Adrenal gland (tissue), 12 donors: ENCODE results near the gene GTF2IRD1. TPM values are rescaled to one million over a fixed set of nuclear protein-coding genes. Genes with fewer than 3 reads are reported as not detected.
"Not testable (repeated sequence)": the region's sequence is repeated elsewhere in the genome, so short reads cannot be mapped to it uniquely, and the experiment has no call there.

Experiments used
- DNase-seq, 7 donors: peaks; one replicate each; pipeline ENCODE4 v3.0.0-alpha.2; 2019 to 2020
- H3K27ac ChIP-seq, 5 donors: fragments of 200-600 bp; sonication (generic) in 4 of 5; 1 replicate in 3 of 5; 2 replicates in 2 of 5; pipeline versions ENCODE4 v1.5.1 to v1.8.0; 2016 to 2020; ENCODE audit warnings: mild to moderate bottlenecking in 1 of 5
- H3K27me3 ChIP-seq: fragments of 200-600 bp; 2 replicates; pipeline ENCODE4 v1.8.0; 2021
- H3K36me3 ChIP-seq, 2 donors: fragments of 200-600 bp; replicated peaks in 1 of 2; 1 replicate in 1 of 2; 2 replicates in 1 of 2; pipeline versions ENCODE4 v1.5.1 to v1.8.0; 2018 to 2022
- H3K4me1 ChIP-seq, 2 donors: fragments of 200-600 bp; replicated peaks in 1 of 2; 1 replicate in 1 of 2; 2 replicates in 1 of 2; pipeline versions ENCODE4 v1.5.1 to v1.8.0; 2018 to 2021
- H3K4me3 ChIP-seq, 4 donors: fragments of 200-600 bp; sonication (generic) in 3 of 4; one replicate each; pipeline ENCODE4 v1.5.1; 2016 to 2018
- H3K9me3 ChIP-seq, 3 donors: fragments of 200-600 bp; sonication (generic) in 1 of 3; replicated peaks in 1 of 3; 1 replicate in 2 of 3; 2 replicates in 1 of 3; pipeline versions ENCODE4 v1.5.1 to v1.8.0; 2016 to 2021
- POLR2A ChIP-seq, 2 donors: fragments of 450-650 bp; IDR thresholded peaks; one replicate each; pipeline ENCODE4 v1.6.1; 2017; ENCODE audit warnings: antibody characterized with exemption in 2 of 2, mild to moderate bottlenecking in 2 of 2, moderate library complexity in 1 of 2
- WGBS, 4 donors: extraction: QIAGEN DNeasy Blood & Tissue Kit in 2 of 4; methylation state at CpG; one replicate each; pipeline versions ENCODE4 v1.1.5 to v1.1.7; 2013 to 2017; 5-methylcytosine and 5-hydroxymethylcytosine counted together
- intact Hi-C, 2 donors: fragments of 100-400 bp; cut with DNase I; formaldehyde crosslinking; loops; one replicate each; pipeline versions ENCODE4 v1.14.1 to v1.15.0; 2022 to 2023
- polyA plus RNA-seq, 3 donors: library from polyadenylated mRNA; stranded (reverse); fragments of 200-250 nt in 2 of 3; fragments of 350-450 nt in 1 of 3; fragmentation: Illumina TruSeq in 1 of 3; extraction: RNeasy Lipid Tissue Mini Kit (QIAGEN cat#74804) in 1 of 3; gene quantifications; one replicate each; pipeline ENCODE4 v1.2.3, GENCODE V29; 2013 to 2014
- small RNA-seq, 2 donors: library from RNA; depleted of rRNA; stranded (forward); fragments of <200 nt; gene quantifications; one replicate each; pipeline ENCODE3, GENCODE V24; 2016
- total RNA-seq, 9 donors: library from RNA; depleted of rRNA in 4 of 9; stranded (reverse); fragments of >200 nt in 4 of 9; fragments of 120-200 nt in 1 of 9; fragmentation: NEBNext Ultra II Directional in 1 of 9; extraction: Animal tissue kit (Norgen Biotek cat#: 25700) in 1 of 9; gene quantifications; one replicate each; pipeline versions ENCODE4 v1.1.0 to v1.2.4, GENCODE V29; 2013 to 2023
- donor health status: healthy with polysubstance abuse.
- donor health status: Bipolar disorder and iron deficiency.
- donor health status: DM: yes; HTN: yes; CAD: no.
- donor health status: DM: no; HTN: no; CAD: no.
- donor health status: DM: no; HTN: no; CAD: no.
- donor health status: DM: yes; HTN: yes; CAD: no.

GTF2IRD1 gene
- total and polyA plus RNA-seq, 12 donors, result 7.4 to 41.3 (median 25.2) TPM

DNA sequence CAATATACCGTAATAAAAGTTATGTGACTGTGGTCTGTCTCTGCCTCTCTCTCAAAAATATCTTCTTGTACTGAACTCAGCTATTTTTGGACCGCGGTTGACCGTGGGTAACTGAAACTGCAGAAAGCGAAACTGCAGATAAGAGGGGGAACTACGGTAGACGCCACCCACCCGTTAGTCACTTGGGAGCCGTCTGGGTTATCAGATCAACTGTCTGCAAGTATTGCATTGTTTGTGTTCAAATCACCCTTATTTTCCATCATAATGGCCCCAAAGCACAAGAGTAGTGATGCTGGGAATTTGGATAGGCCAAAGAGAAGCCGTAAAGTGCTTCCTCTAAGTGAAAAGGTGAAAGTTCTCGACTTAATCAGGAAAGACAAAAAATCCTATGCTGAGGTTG is 196.3 kb downstream of the GTF2IRD1 start:
- H3K9me3 ChIP-seq, H3K27me3 ChIP-seq, H3K4me1 ChIP-seq, intact Hi-C loops, H3K36me3 ChIP-seq: not testable (repeated sequence)
- WGBS, 4 donors, result 2 to 5% (median 3%) methylated on average over 9 to 10 of the region's 11 CpGs
- TF ChIP-seq POLR2A (IDR thresholded peaks at IDR 0.05), result peak in 1 of 2 donors; percentile 28
- peak; percentile 48 to 78 (median 69) for DNase-seq
- H3K27ac ChIP-seq, result peak overlapping the region in 2 of 5 donors; percentile 43 to 60
- peak overlapping the region in 1 of 4 donors; percentile 20 for H3K4me3 ChIP-seq

- 53 to 59% (median 56%) methylated on average over 6 to 7 of the region's 9 CpGs for WGBS, 4 donors
- H3K27ac ChIP-seq, result peak overlapping the region in 2 of 5 donors; percentile 43 to 60
- intact Hi-C loops, H3K36me3 ChIP-seq, H3K27me3 ChIP-seq, H3K9me3 ChIP-seq, DNase-seq: not testable (repeated sequence)
- H3K4me1 ChIP-seq, result peaks cover under 1 to 12% of the 10 kb centered on the region in 2 donors
- peak overlapping the region in 1 of 4 donors; percentile 20 for H3K4me3 ChIP-seq
Measured at GRCh38 chr7:74650493-74651132, 196.9 kb downstream of the GTF2IRD1 start.

GRCh38 chr7:74651133-74651504 is 197.4 kb downstream of the GTF2IRD1 start:
- H3K27ac ChIP-seq, intact Hi-C loops, H3K9me3 ChIP-seq, H3K36me3 ChIP-seq, H3K27me3 ChIP-seq, H3K4me3 ChIP-seq, DNase-seq: not testable (repeated sequence)
- WGBS, 4 donors, result 87 to 97% (median 92%) methylated on average over 12 of the region's 12 CpGs
- H3K4me1 ChIP-seq, result peaks cover 5 to 17% of the 10 kb centered on the region in 2 donors

Small RNA genes within 50 kb of the gene (small RNA-seq; reads per million reads assigned to genes)
- 0 reads per million in 2 donors for gene RNA5SP233

Other genes with a start within 250 kb of the GTF2IRD1 start
- 10 to 100 TPM in 7 of 9 donors, 1 to 10 TPM in 2; 1.7 to 16.9 (median 13.9) TPM for gene LAT2, start 243.9 kb upstream of the GTF2IRD1 start, total RNA-seq
- 10 to 100 TPM in 1 of 3 donors, 1 to 10 TPM in 2; 5.5 to 14.3 (median 9.5) TPM for gene LAT2, start 243.9 kb upstream of the GTF2IRD1 start, polyA plus RNA-seq
- 10 to 100 TPM; 12.0 to 23.2 (median 15.1) TPM for gene RFC2, start 199.5 kb upstream of the GTF2IRD1 start, total RNA-seq
- 10 to 100 TPM in 2 of 3 donors, 1 to 10 TPM in 1; 9.3 to 18.0 (median 12.3) TPM for gene RFC2, start 199.5 kb upstream of the GTF2IRD1 start, polyA plus RNA-seq
- 10 to 100 TPM in 8 of 9 donors, 1 to 10 TPM in 1; 8.3 to 48.6 (median 26.3) TPM for gene CLIP2, start 164.5 kb upstream of the GTF2IRD1 start, total RNA-seq
- 10 to 100 TPM in 1 of 3 donors, 1 to 10 TPM in 2; 6.8 to 27.7 (median 8.2) TPM for gene CLIP2, start 164.5 kb upstream of the GTF2IRD1 start, polyA plus RNA-seq
- 100 to 1,000 TPM; 157 to 393 (median 245) TPM for gene GTF2I, start 203.8 kb downstream of the GTF2IRD1 start, total RNA-seq
- gene GTF2I, start 203.8 kb downstream of the GTF2IRD1 start, polyA plus RNA-seq, result 100 to 1,000 TPM in 1 of 3 donors, 10 to 100 TPM in 2; 19.0 to 145 (median 63.1) TPM